Measurements from ENCODE around the gene BHLHE40.

The BHLHE40 gene

GRCh38 chr3:5022187-5022965 is 43.1 kb downstream of the BHLHE40 start:
- DNase-seq: no peak

DNA sequence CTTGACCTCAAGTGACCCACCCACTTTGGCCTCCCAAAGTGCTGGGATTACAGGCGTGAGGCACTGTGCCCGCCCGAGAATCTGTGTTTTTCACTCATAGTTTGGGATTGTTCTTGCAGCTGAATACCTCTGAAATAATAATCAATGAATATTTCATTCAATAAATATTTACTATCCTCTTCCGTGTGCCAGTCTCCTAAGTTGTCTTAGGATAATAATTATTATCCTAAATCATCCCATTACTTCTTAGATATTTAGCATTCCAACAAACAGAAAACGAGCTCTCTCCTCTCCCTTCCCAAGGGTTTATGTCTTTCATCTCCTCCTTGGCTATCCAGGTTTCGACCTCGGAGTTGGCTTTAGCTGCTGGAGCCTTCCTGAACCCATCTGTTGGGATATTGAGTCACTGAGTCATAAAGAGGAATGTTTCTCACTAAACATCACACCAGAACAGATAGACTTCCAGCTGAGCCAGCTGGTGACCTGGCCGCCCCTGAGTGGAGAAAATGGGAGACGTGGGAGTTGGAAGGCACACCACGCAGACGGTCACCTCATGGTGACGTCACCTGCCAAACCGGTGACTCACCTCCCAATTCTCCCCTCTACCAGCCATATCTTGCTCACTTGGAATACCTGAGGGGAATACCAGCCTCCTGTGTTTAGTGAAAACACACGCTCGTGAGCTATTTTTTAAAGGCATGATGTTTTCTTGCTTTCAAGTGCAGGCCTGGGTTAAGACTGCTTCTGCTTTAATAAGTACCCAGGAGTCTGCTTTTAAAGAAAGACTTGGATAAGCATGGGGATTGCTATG is 43.9 kb downstream of the BHLHE40 start:
- DNase-seq: no peak

- DNase-seq: no peak
Measured at GRCh38 chr3:5023777-5024346, 44.6 kb downstream of the BHLHE40 start.

DNA sequence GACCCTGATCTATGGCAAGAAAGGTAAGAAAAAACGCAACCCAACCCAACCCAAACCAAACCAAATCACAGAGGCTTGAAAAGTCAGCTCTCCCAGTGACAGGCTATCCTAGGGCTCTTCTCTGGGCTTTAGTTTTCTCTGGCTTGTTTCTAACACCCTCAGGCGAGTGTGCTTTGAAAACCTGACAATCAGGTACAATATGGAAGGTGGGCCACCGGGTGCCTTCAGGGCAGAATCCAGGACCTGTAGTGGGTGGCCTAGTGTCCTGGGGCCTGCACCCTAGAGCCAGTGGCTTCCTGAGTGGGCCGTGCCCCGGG is 46.8 kb downstream of the BHLHE40 start:
- no peak for DNase-seq

GRCh38 chr3:5029715-5030114 is 50.5 kb downstream of the BHLHE40 start:
- no peak for DNase-seq

- no peak for DNase-seq
Measured at GRCh38 chr3:5030152-5030551, 50.9 kb downstream of the BHLHE40 start.

DNA sequence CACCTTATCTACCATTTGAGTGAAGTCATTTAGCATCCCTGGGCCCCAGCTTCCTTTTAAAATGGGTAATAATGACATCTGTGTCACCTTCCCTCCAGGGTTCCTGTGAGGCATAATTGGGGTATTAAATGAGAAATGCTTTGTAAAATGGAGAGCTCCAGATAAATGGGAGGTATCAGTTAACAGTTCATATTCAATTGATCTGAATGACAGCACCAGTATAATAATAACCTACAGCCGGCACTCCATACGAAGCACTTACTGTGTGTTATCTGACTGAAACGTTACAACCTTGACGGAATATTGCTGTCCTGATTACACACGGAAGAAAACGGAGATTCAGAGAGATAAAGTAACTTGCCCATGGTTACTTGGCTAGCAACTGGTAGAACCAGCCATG is 53.6 kb downstream of the BHLHE40 start:
- no peak for DNase-seq

Data from eye (tissue), 1 donor.